GM12875 (cell line): ENCODE measurements around the gene HIP1.
"Not testable (repeated sequence)": the region's sequence is repeated elsewhere in the genome, so short reads cannot be mapped to it uniquely, and the experiment has no call there.

ENCODE experiments used
- H3K4me3 ChIP-seq: one replicate; pipeline ENCODE4 v1.5.1; 2011; ENCODE audit warnings: low read depth, low read length, control low read depth
- TF ChIP-seq, protein P1 (sequence below): IDR thresholded peaks from 2 replicates; pipeline ENCODE4 v1.5.1; 2011; ENCODE audit warnings: low read depth, mild to moderate bottlenecking, control low read depth, inconsistent platforms, low read length, moderate library complexity, borderline replicate concordance; ENCODE audit not compliant: insufficient read depth

Gene HIP1

DNA sequence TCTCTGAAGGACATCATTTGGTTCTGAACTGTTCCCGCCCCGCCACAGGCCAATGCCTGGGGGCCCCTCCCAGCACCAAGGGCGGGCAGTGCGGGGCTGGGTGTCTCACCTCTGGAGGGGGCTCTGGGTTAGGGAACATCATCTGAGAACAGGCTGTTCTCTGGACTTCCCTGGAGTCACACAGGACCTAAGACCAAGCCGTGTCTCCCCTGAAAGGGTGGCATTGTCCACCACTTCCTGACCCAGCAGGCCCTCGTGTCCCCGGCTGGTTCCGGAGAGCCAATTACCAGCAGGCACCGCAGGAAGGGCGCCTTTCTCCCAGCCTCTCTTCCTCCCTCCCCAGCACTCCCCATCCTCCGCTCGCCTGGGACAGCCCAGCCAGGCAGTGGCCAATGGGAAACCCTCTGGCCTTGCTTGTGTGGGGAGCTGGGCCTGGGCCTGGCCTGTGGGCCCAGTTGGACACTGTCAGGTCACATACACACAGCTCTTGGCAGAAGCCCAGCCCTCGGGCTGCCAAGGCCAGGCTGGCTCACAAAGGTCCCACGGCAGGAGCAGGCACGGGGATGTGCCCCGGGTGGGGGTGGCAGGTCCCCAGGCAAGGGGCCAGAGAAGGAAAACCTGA lies 127.1 kb downstream of the HIP1 start:
- H3K4me3 ChIP-seq = no peak overlapping the region
- TF ChIP-seq, protein P1, sequence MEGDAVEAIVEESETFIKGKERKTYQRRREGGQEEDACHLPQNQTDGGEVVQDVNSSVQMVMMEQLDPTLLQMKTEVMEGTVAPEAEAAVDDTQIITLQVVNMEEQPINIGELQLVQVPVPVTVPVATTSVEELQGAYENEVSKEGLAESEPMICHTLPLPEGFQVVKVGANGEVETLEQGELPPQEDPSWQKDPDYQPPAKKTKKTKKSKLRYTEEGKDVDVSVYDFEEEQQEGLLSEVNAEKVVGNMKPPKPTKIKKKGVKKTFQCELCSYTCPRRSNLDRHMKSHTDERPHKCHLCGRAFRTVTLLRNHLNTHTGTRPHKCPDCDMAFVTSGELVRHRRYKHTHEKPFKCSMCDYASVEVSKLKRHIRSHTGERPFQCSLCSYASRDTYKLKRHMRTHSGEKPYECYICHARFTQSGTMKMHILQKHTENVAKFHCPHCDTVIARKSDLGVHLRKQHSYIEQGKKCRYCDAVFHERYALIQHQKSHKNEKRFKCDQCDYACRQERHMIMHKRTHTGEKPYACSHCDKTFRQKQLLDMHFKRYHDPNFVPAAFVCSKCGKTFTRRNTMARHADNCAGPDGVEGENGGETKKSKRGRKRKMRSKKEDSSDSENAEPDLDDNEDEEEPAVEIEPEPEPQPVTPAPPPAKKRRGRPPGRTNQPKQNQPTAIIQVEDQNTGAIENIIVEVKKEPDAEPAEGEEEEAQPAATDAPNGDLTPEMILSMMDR = no peak

DNA sequence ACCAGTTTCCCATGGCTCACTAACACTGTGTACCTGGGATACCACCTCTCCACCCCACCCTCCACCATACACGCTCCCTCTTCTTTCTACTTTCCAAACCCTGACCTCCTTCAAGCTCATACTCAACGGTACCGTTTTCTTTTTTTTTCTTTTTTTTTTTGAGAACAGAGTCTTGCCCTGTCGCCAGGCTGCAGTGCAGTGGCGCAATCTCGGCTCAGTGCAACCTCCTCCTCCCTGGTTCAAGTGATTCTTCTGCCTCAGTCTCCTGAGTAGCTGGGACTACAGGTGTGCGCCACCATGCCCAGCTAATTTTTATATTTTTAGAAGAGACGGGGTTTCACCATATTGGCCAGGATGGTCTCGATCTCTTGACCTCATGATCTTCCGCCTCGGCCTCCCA lies 129.3 kb downstream of the HIP1 start:
- H3K4me3 ChIP-seq = not testable (repeated sequence)

DNA sequence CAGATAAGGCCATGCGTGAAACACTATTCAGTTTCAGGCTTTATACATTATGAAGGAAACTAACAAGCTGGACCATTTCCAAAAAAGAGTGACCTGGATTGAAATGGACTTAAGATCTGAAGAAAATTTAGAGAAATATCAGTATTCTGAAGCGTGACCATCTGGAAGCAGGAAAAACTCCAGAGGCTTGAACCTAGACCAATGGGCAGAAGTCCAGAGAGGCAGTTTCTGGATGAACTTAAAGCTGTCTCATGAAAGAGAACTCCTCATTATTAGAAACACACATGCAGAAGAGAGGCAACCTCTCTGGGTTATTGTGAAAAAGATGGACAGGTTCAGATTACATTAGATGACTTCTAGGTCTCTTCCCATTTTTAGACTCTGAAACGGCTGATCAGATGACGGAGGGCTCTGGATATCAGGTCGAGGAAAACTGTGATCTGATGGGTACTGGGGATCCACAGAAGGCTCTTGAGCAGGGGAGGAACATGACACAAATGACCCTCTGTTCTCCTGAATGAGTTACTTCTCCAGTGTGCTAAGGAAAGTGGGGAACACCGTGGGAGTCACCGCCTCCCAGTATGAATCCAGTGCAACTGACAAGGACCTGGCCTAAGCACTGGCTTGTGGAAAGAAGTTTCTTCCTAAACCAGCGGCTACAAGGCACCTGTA lies 130.2 kb downstream of the HIP1 start:
- TF ChIP-seq, protein P1 = no peak
- no peak overlapping the region for H3K4me3 ChIP-seq

DNA sequence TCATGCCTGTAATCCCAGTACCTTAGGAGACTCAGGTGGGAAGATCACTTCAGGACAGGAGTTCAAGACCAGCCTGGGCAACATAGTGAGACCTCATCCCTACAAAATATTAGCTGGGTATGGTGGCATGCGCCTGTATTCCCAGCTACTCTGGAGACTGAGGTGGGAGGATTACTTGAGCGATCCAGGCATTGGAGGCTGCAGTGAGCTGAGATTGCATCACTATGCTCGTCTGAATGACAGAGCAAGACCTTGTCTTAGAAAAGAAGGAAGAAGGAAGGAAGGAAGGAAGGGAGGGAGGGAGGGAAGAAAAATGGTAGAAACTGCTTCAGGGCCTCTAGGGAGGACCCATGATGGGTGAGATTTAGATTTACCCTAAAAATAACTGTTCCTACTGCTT lies 134.3 kb downstream of the HIP1 start:
- H3K4me3 ChIP-seq = no peak overlapping the region
- TF ChIP-seq, protein P1 = no peak

DNA sequence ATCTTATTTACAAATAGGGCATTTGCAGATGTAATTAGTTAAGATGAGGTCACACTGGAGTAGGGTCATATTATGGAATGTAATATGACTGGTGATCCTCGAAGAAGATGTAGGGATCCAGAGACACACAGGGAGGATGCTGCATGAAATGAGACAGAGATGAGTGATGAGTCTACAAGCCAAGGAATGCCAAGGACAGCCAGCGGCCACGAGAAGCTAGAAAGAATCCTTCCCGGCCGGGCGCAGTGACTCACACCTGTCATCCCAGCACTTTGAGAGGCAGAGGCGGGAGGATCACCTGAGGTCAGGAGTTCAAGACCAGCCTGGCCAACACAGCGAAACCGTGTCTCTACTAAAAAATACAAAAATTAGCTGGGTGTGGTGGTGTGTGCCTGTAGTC lies 135.9 kb downstream of the HIP1 start:
- H3K4me3 ChIP-seq = not testable (repeated sequence)

DNA sequence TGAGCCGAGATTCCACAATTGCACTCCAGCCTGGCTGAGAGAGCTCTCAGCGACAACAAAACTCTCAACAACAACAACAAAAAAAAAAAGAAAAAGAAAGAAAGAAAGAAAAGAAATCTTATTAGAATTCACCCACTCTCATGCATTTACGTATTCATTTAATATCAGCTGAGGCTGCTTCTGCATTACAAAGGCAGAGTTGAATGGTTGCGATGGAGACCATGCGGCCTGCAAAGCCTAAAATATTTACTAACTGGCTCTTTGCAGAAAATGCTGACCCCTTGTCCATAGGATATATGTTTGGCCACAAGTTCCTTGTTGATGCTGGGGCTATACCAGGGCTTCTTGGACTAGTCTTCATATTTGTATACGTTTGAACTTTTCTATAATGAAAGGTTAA lies 137.2 kb downstream of the HIP1 start:
- no peak overlapping the region for H3K4me3 ChIP-seq
- TF ChIP-seq, protein P1 = no peak

DNA sequence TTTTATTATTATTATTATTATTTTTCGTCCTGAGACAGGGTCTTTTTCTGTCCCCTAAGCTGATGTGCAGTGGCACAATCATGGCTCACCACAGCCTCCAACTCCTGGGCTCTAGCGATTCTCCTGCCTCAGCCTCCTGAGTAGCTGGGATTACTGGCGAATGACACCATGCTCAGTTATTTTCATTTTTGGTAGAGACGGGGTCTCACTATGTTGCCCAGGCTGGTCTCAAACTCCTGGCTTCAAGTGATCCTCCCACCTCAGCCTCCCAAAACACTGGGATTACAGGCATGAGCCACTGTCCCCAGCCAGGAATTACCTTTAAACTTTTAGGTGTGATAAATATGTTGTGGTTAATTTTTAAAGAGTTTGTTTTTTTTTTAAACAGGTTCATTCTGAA lies 138.0 kb downstream of the HIP1 start:
- H3K4me3 ChIP-seq = not testable (repeated sequence)

DNA sequence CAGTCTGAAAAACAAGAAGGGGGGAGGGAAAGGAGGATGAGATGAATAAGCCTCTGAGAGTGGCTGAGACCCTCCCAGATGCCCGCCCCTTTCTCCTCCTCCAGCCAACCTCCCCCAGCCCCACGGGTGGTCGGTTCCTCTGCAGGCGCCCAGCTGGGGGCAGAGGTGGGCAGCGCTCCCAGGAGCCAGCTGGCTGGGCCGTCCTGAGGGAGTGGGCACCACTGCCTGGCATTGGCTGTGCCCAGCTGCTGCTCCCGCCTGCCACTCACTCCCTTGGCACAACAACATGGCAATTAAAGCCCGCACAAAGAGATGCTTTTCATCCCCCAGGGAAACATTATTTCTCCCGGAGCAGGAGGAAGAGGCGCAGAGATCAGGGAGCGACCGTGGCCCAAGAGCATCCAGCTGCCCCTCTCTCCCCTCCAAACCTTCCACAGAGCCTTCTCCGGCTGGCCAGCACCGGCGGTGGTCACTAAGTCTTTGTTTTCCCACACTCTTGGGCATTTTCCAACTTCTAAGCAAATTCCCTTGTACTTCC lies 139.4 kb downstream of the HIP1 start:
- no peak overlapping the region for H3K4me3 ChIP-seq
- TF ChIP-seq, protein P1 = no peak
